ENCODE measurements around the gene IGSF23.
"Not testable (repeated sequence)": the region's sequence is repeated elsewhere in the genome, so short reads cannot be mapped to it uniquely, and the experiment has no call there.

IGSF23 gene

DNA sequence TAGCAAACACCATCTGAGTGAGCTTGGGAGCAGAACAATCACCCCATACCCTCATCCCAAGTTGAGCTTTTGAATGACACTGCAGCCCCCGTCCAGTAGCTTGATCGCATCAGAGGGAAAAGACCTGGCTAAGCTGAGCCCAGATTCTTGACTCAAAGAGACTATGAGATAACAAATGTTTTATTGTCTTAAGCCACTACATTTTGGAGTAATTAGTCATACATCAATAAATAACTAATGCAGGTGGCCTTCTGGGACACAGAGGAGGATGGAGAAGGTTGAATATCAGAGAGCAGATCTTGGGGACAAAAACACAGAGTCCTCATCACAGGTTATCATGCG lies 24.6 kb upstream of the IGSF23 start:
- no peak for DNase-seq

- no peak for DNase-seq
Observed at GRCh38 chr19:44590245-44591059, 22.9 kb upstream of the IGSF23 start.

- DNase-seq: not testable (repeated sequence)
Observed at GRCh38 chr19:44591340-44591993, 21.9 kb upstream of the IGSF23 start.

DNA sequence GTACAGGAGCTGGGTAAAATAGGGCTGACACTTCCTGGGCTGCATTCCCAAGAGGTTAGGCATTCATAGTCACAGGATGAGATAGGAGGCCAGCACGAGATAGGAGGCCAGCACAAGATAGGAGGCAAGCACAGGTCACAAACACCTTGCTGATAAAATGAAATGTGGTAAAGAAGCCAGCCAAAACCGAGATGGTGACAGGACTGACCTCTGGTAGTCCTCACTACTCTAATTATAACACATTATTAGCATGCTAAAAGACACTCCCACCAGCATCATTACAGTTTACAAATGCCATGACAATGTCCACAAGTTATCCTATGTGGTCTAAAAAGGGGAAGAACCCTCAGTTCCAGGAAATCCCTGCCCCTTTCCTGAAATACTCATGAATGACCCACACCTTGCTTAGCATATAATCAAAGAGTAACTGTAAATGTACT lies 20.9 kb upstream of the IGSF23 start:
- no peak for DNase-seq

DNA sequence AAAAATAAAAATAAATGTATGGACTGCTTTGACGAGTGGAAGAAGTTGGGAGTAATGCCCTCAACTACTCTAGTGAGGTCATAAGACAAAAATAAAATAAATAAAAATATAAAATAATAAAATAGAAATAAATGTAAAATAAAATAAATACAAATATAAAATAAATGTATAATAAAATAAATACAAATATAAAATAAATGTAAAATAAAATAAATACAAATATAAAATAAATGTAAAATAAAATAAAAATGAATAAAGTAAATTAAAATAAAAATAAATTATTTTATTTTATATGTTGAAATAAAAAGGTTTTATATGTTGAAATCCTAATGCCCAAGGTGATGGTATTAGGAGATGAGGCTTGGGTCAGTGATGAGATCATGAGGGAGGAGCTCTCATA lies 20.1 kb upstream of the IGSF23 start:
- DNase-seq: no peak

- not testable (repeated sequence) for DNase-seq
Observed at GRCh38 chr19:44593866-44594266, 19.5 kb upstream of the IGSF23 start.

GRCh38 chr19:44596428-44597130 lies 16.8 kb upstream of the IGSF23 start:
- DNase-seq: no peak

DNA sequence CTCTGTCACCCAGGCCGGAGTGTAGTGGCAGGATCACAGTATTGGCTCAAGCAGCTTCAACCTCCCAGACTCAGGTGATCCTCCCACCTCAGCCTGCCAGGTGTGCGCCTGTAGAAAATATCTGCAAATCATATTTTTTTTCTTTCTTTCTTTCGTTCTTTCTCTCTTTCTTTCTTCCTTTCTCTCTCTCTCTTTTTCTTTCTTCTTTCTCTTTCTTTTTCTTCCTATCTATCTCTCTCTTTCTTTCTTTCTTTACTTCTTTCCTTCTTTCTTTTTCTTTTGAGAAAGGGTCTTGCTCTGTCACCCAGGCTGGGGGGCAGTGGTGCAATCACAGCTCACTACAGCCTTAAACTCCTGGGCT lies 16.3 kb upstream of the IGSF23 start:
- DNase-seq: no peak

DNA sequence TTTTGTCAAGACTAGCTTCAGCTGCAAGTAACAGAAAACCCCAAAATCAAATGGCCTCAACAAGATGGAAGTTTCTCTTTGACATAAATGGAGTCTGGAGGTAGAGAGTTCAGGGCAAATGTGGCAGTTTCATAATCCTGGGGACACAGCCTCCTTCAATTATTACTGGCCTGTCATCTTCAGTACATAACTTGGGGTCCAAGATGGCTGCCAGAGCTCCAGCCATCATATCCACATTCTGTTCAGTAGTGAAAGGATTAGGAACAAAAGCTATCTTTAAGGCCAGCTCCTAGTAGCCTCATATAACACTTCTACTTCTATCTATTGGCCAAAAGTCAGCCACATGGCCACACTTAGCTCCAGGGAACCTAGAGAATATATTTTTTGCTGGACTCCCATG lies 15.0 kb upstream of the IGSF23 start:
- no peak for DNase-seq

DNA sequence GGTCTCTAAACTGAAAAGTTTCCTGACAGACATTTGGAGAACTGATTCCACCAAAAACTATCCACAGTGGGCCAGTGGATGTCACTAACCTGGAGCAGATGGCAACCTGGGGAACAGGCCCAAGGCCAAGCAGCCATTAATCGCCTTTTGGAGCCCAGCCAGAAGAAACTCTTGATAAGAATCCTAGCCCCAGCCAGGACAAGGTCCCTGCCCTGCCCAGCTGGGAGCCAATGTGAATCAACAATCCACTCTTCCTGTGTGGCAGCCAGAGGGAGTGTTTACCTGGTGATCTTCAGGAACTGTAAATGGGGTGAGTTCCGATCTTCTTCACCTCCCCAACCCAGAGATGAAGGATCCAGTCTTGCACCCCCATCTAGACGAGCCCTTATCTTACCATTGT lies 14.5 kb upstream of the IGSF23 start:
- no peak for DNase-seq

GRCh38 chr19:44600466-44600865 lies 12.9 kb upstream of the IGSF23 start:
- DNase-seq: no peak

GRCh38 chr19:44602081-44602480 lies 11.3 kb upstream of the IGSF23 start:
- DNase-seq: no peak

- DNase-seq: no peak
Observed at GRCh38 chr19:44603201-44603945, 10.0 kb upstream of the IGSF23 start.

GRCh38 chr19:44604241-44604640 lies 9.1 kb upstream of the IGSF23 start:
- no peak for DNase-seq

DNA sequence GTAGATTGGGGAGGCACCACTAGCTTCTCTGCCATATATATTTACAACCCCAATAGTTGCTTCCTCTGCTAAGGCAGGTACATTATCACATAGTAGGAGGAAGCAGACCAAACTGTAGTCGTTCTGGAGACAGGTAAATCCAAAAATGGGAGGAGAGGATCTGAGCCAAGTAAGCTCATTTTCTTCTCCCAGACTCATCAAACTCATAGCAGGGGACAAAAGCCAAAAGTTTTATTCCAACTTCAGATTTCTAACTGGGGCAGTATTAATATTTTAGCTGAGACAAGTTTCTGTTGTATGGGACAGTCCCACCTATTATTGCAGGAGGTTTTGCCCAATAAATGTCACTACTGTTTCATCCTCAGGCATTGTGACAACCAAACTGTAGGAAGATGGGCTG lies 7.8 kb upstream of the IGSF23 start:
- DNase-seq: no peak

DNA sequence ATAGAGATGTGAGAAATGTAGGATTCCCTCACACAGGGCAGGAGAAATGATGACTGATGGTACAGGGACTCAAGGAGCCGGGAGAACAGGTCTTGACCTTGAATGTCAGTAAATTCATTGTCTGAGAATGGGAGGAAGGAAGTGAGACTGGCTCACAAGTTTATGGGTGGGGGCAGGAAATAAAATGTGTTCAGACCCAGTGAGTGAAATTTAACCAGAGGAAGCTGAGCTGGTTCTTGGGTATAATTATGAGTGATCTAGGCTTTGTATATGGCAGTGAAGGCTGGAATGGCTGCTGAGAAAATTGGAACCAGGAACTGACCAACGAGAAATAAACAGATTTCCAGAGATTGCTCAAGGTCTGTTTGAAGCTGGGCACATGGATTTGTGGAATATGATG lies 6.3 kb upstream of the IGSF23 start:
- no peak for DNase-seq

- DNase-seq: no peak
Observed at GRCh38 chr19:44607917-44608316, 5.4 kb upstream of the IGSF23 start.

DNA sequence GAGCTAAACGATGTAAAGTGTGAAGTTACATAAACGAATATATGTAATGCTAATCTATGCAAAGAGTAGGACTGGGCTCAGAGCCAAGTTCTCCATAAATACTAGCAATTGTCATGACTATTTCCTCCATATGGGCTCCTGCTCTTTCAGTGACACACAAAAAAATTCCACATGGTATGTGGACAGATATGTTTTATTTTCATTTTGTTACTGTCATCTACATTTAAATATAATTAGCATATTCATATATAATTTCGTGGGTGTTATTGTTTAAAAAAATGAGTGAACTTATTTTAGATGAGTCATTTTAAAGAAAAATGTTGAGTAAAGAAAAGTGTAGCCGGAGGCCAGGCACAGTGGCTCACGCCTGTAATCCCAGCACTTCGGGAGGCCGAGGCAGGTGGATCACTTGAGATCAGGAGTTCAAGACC lies 5.0 kb upstream of the IGSF23 start:
- no peak for DNase-seq

DNA sequence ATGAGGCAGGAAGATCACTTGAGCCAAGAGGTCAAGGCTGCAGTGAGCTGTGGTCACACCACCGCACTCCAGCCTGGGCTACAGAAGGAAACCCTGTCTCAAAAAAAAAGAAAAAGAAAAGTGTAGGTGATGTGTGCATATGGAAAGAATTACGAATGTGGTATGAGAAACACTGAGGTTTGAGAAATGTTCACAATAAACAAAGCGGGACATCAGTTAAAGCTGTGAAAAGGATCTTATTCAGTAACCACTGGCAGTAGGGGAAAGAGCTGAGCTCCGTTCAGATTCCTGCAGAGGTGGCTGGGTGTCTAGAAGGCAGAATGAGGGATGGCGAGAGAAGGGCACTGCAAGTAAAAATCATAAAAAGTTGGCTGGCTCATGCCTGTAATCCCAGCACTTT lies 4.1 kb upstream of the IGSF23 start:
- no peak for DNase-seq

- not testable (repeated sequence) for DNase-seq
Observed at GRCh38 chr19:44610497-44610896, 2.9 kb upstream of the IGSF23 start.

- DNase-seq: no peak
Observed at GRCh38 chr19:44611812-44612295, 1.5 kb upstream of the IGSF23 start.

DNA sequence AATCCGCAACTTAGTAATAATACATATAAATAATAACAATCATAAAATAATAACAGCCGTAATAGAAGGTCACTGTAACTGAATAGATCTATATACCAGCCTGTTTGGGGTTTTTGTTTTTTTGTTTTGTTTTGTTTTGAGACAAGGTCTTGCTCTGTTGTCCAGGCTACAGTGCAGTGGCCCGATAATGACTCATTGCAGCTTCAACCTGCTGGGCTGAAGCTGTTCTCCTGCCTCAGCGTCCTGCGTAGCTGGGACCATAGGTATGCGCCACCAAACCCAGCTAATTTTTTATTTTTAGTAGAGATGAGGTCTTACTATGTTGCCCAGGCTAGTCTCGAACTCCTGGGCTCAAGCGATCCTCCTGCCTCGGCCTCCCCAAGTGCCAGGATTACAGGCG lies 950 bp downstream of the IGSF23 start:
- no peak for DNase-seq

DNA sequence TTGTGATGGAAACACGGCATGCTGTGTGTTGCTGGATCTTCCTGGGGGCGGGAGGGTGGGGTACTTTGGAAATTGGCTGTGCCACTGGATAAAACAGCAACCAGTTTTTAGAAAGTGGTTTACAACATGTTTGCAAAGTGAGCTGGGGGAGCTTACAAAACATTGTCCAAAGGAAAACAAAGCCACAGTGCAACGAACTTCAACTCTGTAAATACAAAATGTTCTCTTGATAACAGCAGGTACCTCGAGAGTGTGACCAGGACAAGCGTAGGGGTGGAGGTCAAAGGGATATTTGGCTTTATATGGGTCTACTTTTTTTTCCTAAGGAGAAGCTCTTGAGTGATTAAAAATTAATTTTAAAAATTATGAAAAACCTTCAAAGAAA lies 2.5 kb downstream of the IGSF23 start:
- no peak for DNase-seq
